A549 treated with DMSO at 1 μM for 4 hours (cell line): ENCODE measurements around the gene TRPM7. TPM values are rescaled to one million over a fixed set of nuclear protein-coding genes. Genes with fewer than 3 reads are reported as not detected.

Experiments used
- total RNA-seq: library from RNA; stranded (reverse); fragments of 200-300 nt; extraction: Qiagen RNA extraction; gene quantifications from 5 replicates; pipeline ENCODE4 v1.2.3, GENCODE V29; 2022; ENCODE audit warnings: low read depth

The TRPM7 gene
- total RNA-seq = 25.0 to 29.7 TPM (median 27.6 TPM) in 5 replicates

GRCh38 chr15:50686469-50687301 is at the start of gene TRPM7:
TSS of gene TRPM7 (minus strand) at chr15:50686797. CDS start at chr15:50686533, 264 bp downstream.

GRCh38 chr15:50546566-50546965 is 140.0 kb downstream of the TRPM7 start, which contains the start of gene USP50:
TSS of gene USP50 (minus strand) at chr15:50546666. CDS start at chr15:50546525, 141 bp downstream.

Other genes starting within 250 kb of the TRPM7 start
- gene USP50, start 140.1 kb downstream of the TRPM7 start, total RNA-seq = not detected in 5 replicates
- 81.9 to 114 TPM (median 111 TPM) in 5 replicates for gene SPPL2A, start 78.9 kb upstream of the TRPM7 start, total RNA-seq
- gene AP4E1, start 221.9 kb upstream of the TRPM7 start, total RNA-seq = 7.7 to 11.0 TPM (median 9.3 TPM) in 5 replicates